ENCODE data around the gene ADRA2B. TPM values are rescaled to one million over a fixed set of nuclear protein-coding genes. Genes with fewer than 3 reads are reported as not detected.

ADRA2B gene
- total RNA-seq, 1 donor from 2014 or later, result 2.1 TPM

DNA sequence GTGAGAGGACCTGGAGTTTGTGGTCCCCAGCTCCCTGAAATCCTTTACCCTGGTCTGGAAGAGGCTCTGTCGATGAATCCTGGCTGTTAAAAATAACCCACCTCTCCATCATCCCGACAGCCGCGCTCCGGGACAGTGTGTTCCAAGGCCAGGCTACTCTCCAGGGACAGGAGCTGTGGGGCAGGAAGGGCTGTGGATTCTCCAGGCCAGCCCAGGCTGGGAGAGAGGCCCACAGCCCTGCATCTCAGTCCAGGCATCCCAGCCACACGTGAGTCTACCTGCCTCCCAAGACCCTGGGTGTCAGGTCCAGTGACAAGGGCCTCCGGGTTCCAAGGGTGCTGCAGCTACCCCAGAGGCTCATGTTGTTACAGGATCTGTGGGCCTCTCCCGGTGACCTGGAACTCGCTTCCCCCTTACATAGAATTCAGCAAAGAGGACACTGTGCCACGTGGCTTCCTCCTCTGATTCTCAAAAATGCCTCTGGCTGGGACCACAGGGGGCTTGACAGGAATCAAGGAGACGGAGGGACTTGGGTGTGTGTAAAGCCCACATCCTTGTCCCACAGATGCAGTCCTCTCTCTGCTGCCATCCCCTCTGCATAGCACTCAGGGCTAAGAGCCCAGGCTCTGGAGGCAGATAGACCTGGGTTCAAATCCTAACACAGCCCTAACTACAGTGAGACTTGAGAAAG lies 17.3 kb downstream of the ADRA2B start:
- peak overlapping the region; percentile 51 for H3K27ac ChIP-seq (ENCODE audit: low read depth, low read length)
- H3K4me3 ChIP-seq (ENCODE audit: low read length in 3 of 3), result no peak overlapping the region
- H3K4me1 ChIP-seq (ENCODE audit: control insufficient read depth in 3 of 3, insufficient read depth in 3 of 3, low read length in 3 of 3), result peaks cover 11 to 26% (median 14%) of the 10 kb centered on the region in 3 donors
- H3K9me3 ChIP-seq (ENCODE audit: control insufficient read depth in 3 of 3, low read length in 3 of 3), result no peaks in the 10 kb centered on the region
- H3K36me3 ChIP-seq (ENCODE audit: control insufficient read depth in 3 of 3, insufficient read depth in 3 of 3, low read length in 3 of 3), result no peaks in the 10 kb centered on the region
- no peaks in the 10 kb centered on the region for H3K27me3 ChIP-seq (ENCODE audit: control insufficient read depth in 3 of 3, insufficient read depth in 3 of 3, low read length in 3 of 3)
- H3K9ac ChIP-seq (ENCODE audit: low read depth in 1 of 3, low read length in 3 of 3), result peak overlapping the region in 1 of 3 donors; percentile 33

DNA sequence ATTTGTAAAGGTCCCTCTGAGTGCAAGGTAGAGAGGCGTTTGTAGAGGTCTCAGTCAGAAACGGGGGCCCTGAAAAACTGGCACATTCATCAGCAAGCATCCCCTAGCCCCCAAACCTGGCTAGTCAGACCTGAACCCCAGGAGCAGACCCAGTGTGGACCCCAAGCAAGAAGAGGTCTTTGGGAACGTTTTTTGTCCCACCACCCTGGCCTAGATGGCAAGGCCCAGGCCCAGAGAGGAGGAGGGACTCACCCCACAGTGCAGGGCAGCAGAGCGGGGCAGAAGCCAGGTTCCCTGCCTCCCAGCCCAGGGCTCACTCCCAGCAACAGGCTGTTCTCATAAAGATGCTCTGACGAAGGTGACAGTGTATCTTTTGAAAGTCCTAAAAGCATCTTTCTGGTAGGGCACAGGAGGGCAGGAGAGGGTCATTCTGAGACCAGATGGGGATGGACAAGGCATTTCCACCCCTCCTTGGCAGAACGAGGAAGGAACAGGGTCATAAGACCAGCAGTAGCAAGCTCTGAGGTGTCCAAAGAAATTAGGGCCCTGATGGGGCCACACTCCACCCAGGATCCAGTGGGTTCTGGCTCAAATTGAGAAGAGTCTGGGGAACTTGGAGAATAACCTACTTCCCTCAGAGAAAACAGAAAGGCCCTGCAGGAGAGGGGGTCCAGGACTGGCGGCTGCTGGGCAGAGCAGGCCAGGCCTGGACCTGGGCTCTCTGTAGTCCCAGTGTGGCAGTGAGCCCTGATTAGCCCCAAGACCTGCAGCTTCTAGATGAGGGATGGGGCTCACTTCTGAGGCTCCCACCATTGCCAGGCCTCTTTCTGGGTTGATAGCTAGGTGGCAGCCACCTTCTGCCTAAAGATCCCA lies 18.2 kb downstream of the ADRA2B start:
- H3K27ac ChIP-seq (ENCODE audit: low read depth, low read length), result peak overlapping the region; percentile 51
- no peaks in the 10 kb centered on the region for H3K9me3 ChIP-seq (ENCODE audit: control insufficient read depth in 3 of 3, low read length in 3 of 3)
- H3K27me3 ChIP-seq (ENCODE audit: control insufficient read depth in 3 of 3, insufficient read depth in 3 of 3, low read length in 3 of 3), result no peaks in the 10 kb centered on the region
- no peak overlapping the region for H3K4me3 ChIP-seq (ENCODE audit: low read length in 3 of 3)
- H3K9ac ChIP-seq (ENCODE audit: low read depth in 1 of 3, low read length in 3 of 3), result peak overlapping the region in 1 of 3 donors; percentile 33
- peaks cover 11 to 23% (median 14%) of the 10 kb centered on the region in 3 donors for H3K4me1 ChIP-seq (ENCODE audit: control insufficient read depth in 3 of 3, insufficient read depth in 3 of 3, low read length in 3 of 3)
- H3K36me3 ChIP-seq (ENCODE audit: control insufficient read depth in 3 of 3, insufficient read depth in 3 of 3, low read length in 3 of 3), result no peaks in the 10 kb centered on the region

DNA sequence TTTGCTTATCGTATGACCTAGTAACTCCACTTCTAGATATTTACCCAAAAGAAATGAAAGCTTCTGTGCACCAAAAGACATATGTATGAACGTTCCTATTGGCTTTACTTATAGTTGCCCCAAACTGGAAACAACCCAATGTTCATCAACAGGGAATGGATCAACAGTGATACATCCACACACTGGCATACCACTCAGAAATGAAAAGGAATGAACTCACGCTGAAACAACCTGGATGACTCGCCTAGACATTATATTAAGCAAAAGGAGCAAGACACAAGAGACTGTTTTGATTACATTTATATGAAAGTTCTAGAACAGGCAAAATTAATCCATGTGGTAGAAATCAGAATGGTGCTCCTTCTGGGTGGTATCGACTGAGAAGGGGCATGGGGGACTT lies 18.9 kb downstream of the ADRA2B start:
- Histone ChIP-seq H3K9me3 (ENCODE audit: control insufficient read depth in 3 of 3, low read length in 3 of 3) (no peaks in the 10 kb centered on the region), H3K27me3 (ENCODE audit: control insufficient read depth in 3 of 3, insufficient read depth in 3 of 3, low read length in 3 of 3) (no peaks in the 10 kb centered on the region), H3K4me3 (ENCODE audit: low read length in 3 of 3) (no peak overlapping the region), H3K27ac (ENCODE audit: low read depth, low read length) (no peak overlapping the region), H3K4me1 (ENCODE audit: control insufficient read depth in 3 of 3, insufficient read depth in 3 of 3, low read length in 3 of 3) (peaks cover 11 to 20% (median 11%) of the 10 kb centered on the region in 3 donors), H3K9ac (ENCODE audit: low read depth in 1 of 3, low read length in 3 of 3) (no peak overlapping the region), H3K36me3 (ENCODE audit: control insufficient read depth in 3 of 3, insufficient read depth in 3 of 3, low read length in 3 of 3) (no peaks in the 10 kb centered on the region)

GRCh38 chr2:96095116-96095636 lies 21.2 kb downstream of the ADRA2B start:
- Histone ChIP-seq H3K9ac (ENCODE audit: low read depth in 1 of 3, low read length in 3 of 3) (no peak overlapping the region), H3K4me1 (ENCODE audit: control insufficient read depth in 3 of 3, insufficient read depth in 3 of 3, low read length in 3 of 3) (peaks cover 11 to 14% (median 11%) of the 10 kb centered on the region in 3 donors), H3K4me3 (ENCODE audit: low read length in 3 of 3) (no peak overlapping the region), H3K27me3 (ENCODE audit: control insufficient read depth in 3 of 3, insufficient read depth in 3 of 3, low read length in 3 of 3) (peaks cover 0 to 3% (median 0%) of the 10 kb centered on the region in 3 donors), H3K36me3 (ENCODE audit: control insufficient read depth in 3 of 3, insufficient read depth in 3 of 3, low read length in 3 of 3) (no peaks in the 10 kb centered on the region), H3K27ac (ENCODE audit: low read depth, low read length) (no peak overlapping the region), H3K9me3 (ENCODE audit: control insufficient read depth in 3 of 3, low read length in 3 of 3) (no peaks in the 10 kb centered on the region)

- Histone ChIP-seq H3K27me3 (ENCODE audit: control insufficient read depth in 3 of 3, insufficient read depth in 3 of 3, low read length in 3 of 3) (peaks cover 0 to 11% (median 0%) of the 10 kb centered on the region in 3 donors), H3K36me3 (ENCODE audit: control insufficient read depth in 3 of 3, insufficient read depth in 3 of 3, low read length in 3 of 3) (no peaks in the 10 kb centered on the region), H3K4me3 (ENCODE audit: low read length in 3 of 3) (no peak overlapping the region), H3K9ac (ENCODE audit: low read depth in 1 of 3, low read length in 3 of 3) (no peak overlapping the region), H3K9me3 (ENCODE audit: control insufficient read depth in 3 of 3, low read length in 3 of 3) (no peaks in the 10 kb centered on the region), H3K4me1 (ENCODE audit: control insufficient read depth in 3 of 3, insufficient read depth in 3 of 3, low read length in 3 of 3) (peaks cover 2 to 8% (median 5%) of the 10 kb centered on the region in 3 donors), H3K27ac (ENCODE audit: low read depth, low read length) (no peak overlapping the region)
Measured at GRCh38 chr2:96093528-96093927, 22.8 kb downstream of the ADRA2B start.

DNA sequence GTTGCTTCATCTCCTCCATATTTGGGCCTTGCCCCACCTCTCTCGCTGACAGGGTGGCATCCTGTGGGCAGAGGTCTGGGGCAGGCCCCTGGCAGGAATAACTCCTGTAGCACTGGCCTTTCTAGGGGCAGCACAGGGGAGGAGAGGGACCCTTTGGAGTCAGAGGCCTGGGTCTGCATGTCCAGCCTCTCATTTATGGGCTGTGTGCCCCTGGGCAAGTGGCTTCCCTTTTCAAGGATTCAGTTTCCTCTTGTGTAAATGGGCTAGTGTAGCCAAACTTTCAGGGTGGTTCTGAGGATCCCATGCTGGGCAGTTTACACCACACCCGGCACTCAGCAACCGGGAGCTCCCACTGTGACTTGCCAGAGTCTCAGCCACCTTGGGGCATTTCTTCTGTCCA lies 23.4 kb downstream of the ADRA2B start:
- no peak overlapping the region for H3K27ac ChIP-seq (ENCODE audit: low read depth, low read length)
- H3K4me1 ChIP-seq (ENCODE audit: control insufficient read depth in 3 of 3, insufficient read depth in 3 of 3, low read length in 3 of 3), result peaks cover 0 to 5% (median 3%) of the 10 kb centered on the region in 3 donors
- peaks cover 0 to 11% (median 0%) of the 10 kb centered on the region in 3 donors for H3K27me3 ChIP-seq (ENCODE audit: control insufficient read depth in 3 of 3, insufficient read depth in 3 of 3, low read length in 3 of 3)
- H3K36me3 ChIP-seq (ENCODE audit: control insufficient read depth in 3 of 3, insufficient read depth in 3 of 3, low read length in 3 of 3), result no peaks in the 10 kb centered on the region
- H3K9me3 ChIP-seq (ENCODE audit: control insufficient read depth in 3 of 3, low read length in 3 of 3), result no peaks in the 10 kb centered on the region
- H3K9ac ChIP-seq (ENCODE audit: low read depth in 1 of 3, low read length in 3 of 3), result no peak overlapping the region
- H3K4me3 ChIP-seq (ENCODE audit: low read length in 3 of 3), result no peak overlapping the region

DNA sequence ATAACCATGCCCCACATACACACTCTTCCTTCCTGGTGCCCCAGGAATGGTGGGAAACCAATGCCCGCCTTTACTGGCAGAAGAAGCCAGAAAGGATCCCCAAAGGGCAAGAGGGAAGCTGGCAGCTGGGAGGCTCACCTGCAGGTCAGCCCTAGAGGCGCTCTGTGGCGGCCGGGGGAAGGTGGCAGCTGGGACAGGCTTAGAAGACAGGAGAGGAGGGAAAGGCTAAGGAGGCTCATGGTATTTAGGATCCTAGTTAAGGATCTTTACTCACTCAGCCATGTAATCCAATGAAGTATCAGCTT lies 23.8 kb downstream of the ADRA2B start:
- H3K9me3 ChIP-seq (ENCODE audit: control insufficient read depth in 3 of 3, low read length in 3 of 3), result no peaks in the 10 kb centered on the region
- H3K36me3 ChIP-seq (ENCODE audit: control insufficient read depth in 3 of 3, insufficient read depth in 3 of 3, low read length in 3 of 3), result no peaks in the 10 kb centered on the region
- H3K9ac ChIP-seq (ENCODE audit: low read depth in 1 of 3, low read length in 3 of 3), result no peak overlapping the region
- no peak overlapping the region for H3K27ac ChIP-seq (ENCODE audit: low read depth, low read length)
- H3K4me3 ChIP-seq (ENCODE audit: low read length in 3 of 3), result no peak overlapping the region
- peaks cover 0 to 5% (median 3%) of the 10 kb centered on the region in 3 donors for H3K4me1 ChIP-seq (ENCODE audit: control insufficient read depth in 3 of 3, insufficient read depth in 3 of 3, low read length in 3 of 3)
- peaks cover 0 to 11% (median 0%) of the 10 kb centered on the region in 3 donors for H3K27me3 ChIP-seq (ENCODE audit: control insufficient read depth in 3 of 3, insufficient read depth in 3 of 3, low read length in 3 of 3)

GRCh38 chr2:96091711-96092572 lies 24.4 kb downstream of the ADRA2B start:
- no peaks in the 10 kb centered on the region for H3K9me3 ChIP-seq (ENCODE audit: control insufficient read depth in 3 of 3, low read length in 3 of 3)
- H3K4me1 ChIP-seq (ENCODE audit: control insufficient read depth in 3 of 3, insufficient read depth in 3 of 3, low read length in 3 of 3), result peaks cover 0 to 5% (median 3%) of the 10 kb centered on the region in 3 donors
- peak overlapping the region in 1 of 3 donors; percentile 3 for H3K9ac ChIP-seq (ENCODE audit: low read depth in 1 of 3, low read length in 3 of 3)
- no peak overlapping the region for H3K4me3 ChIP-seq (ENCODE audit: low read length in 3 of 3)
- H3K36me3 ChIP-seq (ENCODE audit: control insufficient read depth in 3 of 3, insufficient read depth in 3 of 3, low read length in 3 of 3), result no peaks in the 10 kb centered on the region
- peaks cover 0 to 11% (median 0%) of the 10 kb centered on the region in 3 donors for H3K27me3 ChIP-seq (ENCODE audit: control insufficient read depth in 3 of 3, insufficient read depth in 3 of 3, low read length in 3 of 3)
- H3K27ac ChIP-seq (ENCODE audit: low read depth, low read length), result no peak overlapping the region

GRCh38 chr2:96091141-96091710 lies 25.1 kb downstream of the ADRA2B start:
- Histone ChIP-seq H3K4me3 (ENCODE audit: low read length in 3 of 3) (no peak overlapping the region), H3K27ac (ENCODE audit: low read depth, low read length) (no peak overlapping the region), H3K4me1 (ENCODE audit: control insufficient read depth in 3 of 3, insufficient read depth in 3 of 3, low read length in 3 of 3) (peaks cover 0 to 5% (median 3%) of the 10 kb centered on the region in 3 donors), H3K9ac (ENCODE audit: low read depth in 1 of 3, low read length in 3 of 3) (no peak overlapping the region), H3K36me3 (ENCODE audit: control insufficient read depth in 3 of 3, insufficient read depth in 3 of 3, low read length in 3 of 3) (no peaks in the 10 kb centered on the region), H3K27me3 (ENCODE audit: control insufficient read depth in 3 of 3, insufficient read depth in 3 of 3, low read length in 3 of 3) (peaks cover 0 to 11% (median 0%) of the 10 kb centered on the region in 3 donors), H3K9me3 (ENCODE audit: control insufficient read depth in 3 of 3, low read length in 3 of 3) (no peaks in the 10 kb centered on the region)
